ENCODE data around the gene NUBPL.
"Not testable (repeated sequence)": the region's sequence is repeated elsewhere in the genome, so short reads cannot be mapped to it uniquely, and the experiment has no call there.

NUBPL gene

DNA sequence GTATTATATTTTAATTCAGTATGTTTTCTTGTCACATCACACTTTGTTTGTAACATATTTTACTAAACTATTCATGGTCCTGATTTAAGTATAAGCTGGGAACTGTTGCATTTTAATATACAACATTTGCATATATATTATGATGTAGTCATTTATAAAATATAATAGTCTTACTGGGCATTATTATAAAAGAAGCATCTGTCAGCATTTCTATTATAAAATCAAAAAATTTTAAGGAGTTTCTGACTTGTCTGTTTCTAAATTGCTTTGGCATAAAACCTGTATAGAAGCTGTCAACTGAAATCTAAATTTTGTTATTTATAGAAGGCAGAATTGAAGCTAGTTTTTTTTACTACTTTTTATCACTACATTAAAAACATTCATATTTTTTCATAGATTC lies 166.6 kb downstream of the NUBPL start:
- H3K36me3 ChIP-seq = peaks cover 0 to 16% (median 8%) of the 10 kb centered on the region in 11 experiments; a peak in 11 of 22 replicates
- H3K4me1 ChIP-seq = no peaks in the 10 kb centered on the region
- no peaks in the 10 kb centered on the region for H4K20me1 ChIP-seq
- TF ChIP-seq Cebpa-rat (IDR thresholded peaks at IDR 0.05) = no peak
- no peak overlapping the region for H3K4me2 ChIP-seq
- H3K27ac ChIP-seq = no peak overlapping the region
- no peaks in the 10 kb centered on the region for H3K27me3 ChIP-seq
- no peak overlapping the region for H3K4me3 ChIP-seq
- no peak overlapping the region for H3K9ac ChIP-seq
- H3K9me3 ChIP-seq (replicated peaks in 1 of 11) = peaks cover 15 to 29% (median 23%) of the 10 kb centered on the region in 11 experiments

DNA sequence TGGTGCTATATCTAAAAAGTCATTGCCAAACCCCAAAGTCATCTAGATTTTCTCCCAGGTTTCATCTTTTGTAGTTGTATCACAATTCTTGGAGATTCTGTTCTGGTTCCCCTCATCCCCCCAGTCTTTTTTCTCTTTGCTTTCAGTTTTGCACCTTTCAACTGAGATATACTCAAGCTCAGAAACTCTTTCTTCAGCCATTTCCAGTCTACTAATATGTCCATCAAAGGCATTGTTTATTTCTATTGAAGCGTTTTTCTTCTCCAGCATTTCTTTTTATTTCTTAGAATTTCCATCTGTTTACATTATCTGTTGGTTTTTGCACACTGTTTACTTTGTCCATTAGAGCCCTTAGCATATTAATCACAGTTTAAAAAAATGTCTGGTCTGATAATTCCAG lies 179.5 kb downstream of the NUBPL start:
- Histone ChIP-seq H3K9me3 (replicated peaks in 1 of 11) (peaks cover 5 to 19% (median 5%) of the 10 kb centered on the region in 11 experiments), H3K4me2 (no peak overlapping the region), H3K36me3 (0 out of 22 replicates have a peak, but pooled peaks cover 0 to 2% (median 0%) of the 10 kb centered on the region in 11 experiments), H3K9ac (no peak overlapping the region), H3K4me3 (no peak overlapping the region), H3K27me3 (no peaks in the 10 kb centered on the region), H3K4me1 (peaks cover 0 to 15% (median 0%) of the 10 kb centered on the region in 10 experiments; a peak in 2 of 20 replicates), H4K20me1 (no peaks in the 10 kb centered on the region), H3K27ac (no peak overlapping the region)
- TF ChIP-seq Cebpa-rat (IDR thresholded peaks at IDR 0.05) = no peak

DNA sequence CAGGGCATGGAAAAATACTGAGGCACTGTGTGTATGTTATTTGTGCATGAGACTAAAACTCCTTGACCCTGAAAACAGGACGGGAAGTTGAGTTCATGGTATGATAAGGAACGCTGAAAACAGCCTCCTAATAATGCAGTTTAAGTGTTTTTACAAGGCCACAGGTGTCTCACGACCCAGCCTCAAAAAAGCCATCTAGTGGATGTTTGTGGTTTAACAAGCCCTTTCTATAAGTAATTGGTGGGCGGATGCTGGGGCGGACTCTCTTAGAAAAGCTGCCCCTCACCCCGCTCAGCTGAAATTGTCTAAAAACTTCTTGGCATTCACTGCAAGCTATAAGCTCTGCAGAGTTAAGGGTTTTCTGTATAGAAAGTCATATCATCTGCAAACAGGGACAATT lies 184.5 kb downstream of the NUBPL start:
- Histone ChIP-seq H3K4me3 (no peak overlapping the region), H3K4me1 (peaks cover 0 to 15% (median 0%) of the 10 kb centered on the region in 10 experiments; a peak in 2 of 20 replicates), H3K27me3 (no peaks in the 10 kb centered on the region), H4K20me1 (no peaks in the 10 kb centered on the region), H3K9ac (no peak overlapping the region), H3K36me3 (peaks cover 0 to 5% (median 0%) of the 10 kb centered on the region in 11 experiments; a peak in 3 of 22 replicates), H3K27ac (no peak overlapping the region), H3K4me2 (no peak overlapping the region), H3K9me3 (replicated peaks in 1 of 11) (peaks cover 44 to 56% (median 48%) of the 10 kb centered on the region in 11 experiments)
- TF ChIP-seq Cebpa-rat (IDR thresholded peaks at IDR 0.05) = no peak

DNA sequence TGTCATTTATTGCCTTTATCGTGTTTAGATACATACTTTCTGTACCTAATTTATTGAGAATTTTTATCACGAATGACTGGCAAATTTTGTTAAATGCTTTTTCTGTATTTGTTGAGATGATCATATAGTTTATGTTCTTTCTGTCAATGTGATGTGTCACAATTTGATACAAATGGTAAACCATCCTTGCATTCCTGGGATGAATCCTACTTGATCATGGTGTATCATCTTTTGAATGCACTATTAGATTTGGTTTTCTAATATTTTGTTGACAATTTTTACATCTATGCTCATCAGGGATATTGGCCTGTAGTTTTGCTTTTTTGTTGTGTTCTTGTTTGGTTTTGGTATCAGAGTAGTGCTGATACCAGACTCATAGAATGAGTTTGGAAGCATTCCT lies 185.1 kb downstream of the NUBPL start:
- H3K4me1 ChIP-seq = peaks cover 0 to 10% (median 0%) of the 10 kb centered on the region in 10 experiments; a peak in 2 of 20 replicates
- H3K9me3 ChIP-seq (replicated peaks in 1 of 11) = peaks cover 45 to 61% (median 53%) of the 10 kb centered on the region in 11 experiments

DNA sequence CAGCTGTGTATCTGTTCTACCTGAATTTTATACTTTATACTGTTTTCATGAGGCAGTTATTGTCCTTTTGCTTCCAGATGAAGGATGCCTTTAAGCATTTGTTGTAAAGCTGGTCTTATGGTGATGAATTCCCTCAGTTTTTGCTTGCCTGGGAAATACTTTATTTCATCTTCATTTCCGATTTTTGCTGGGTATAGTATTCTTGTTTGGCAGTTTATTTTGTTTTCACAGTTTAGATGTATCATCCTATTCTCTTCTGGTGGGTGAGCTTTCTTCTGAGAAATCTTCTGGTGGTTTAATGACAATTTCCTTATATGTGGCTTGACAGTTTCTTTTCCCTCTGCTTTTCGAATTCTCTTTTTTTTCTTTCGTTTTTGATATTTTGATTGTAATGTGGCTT lies 188.1 kb downstream of the NUBPL start:
- peaks cover 52 to 84% (median 57%) of the 10 kb centered on the region in 11 experiments for H3K9me3 ChIP-seq (replicated peaks in 1 of 11)
- H4K20me1 ChIP-seq = no peaks in the 10 kb centered on the region
- TF ChIP-seq Cebpa-rat (IDR thresholded peaks at IDR 0.05) = no peak
- peaks cover 0 to 5% (median 0%) of the 10 kb centered on the region in 11 experiments; a peak in 3 of 22 replicates for H3K36me3 ChIP-seq
- no peak overlapping the region for H3K4me3 ChIP-seq
- H3K9ac ChIP-seq = no peak overlapping the region
- H3K27me3 ChIP-seq = no peaks in the 10 kb centered on the region
- H3K4me2 ChIP-seq = no peak overlapping the region
- no peak overlapping the region for H3K27ac ChIP-seq
- peaks cover 0 to 8% (median 0%) of the 10 kb centered on the region in 10 experiments; a peak in 1 of 20 replicates for H3K4me1 ChIP-seq

More for the DNA sequence above, 185.1 kb downstream of the NUBPL start:
- no peak overlapping the region for H3K4me3 ChIP-seq
- H3K27ac ChIP-seq = no peak overlapping the region
- no peak overlapping the region for H3K9ac ChIP-seq
- H3K36me3 ChIP-seq = peaks cover 0 to 5% (median 0%) of the 10 kb centered on the region in 11 experiments; a peak in 3 of 22 replicates
- H4K20me1 ChIP-seq = no peaks in the 10 kb centered on the region
- TF ChIP-seq Cebpa-rat (IDR thresholded peaks at IDR 0.05) = no peak
- no peak overlapping the region for H3K4me2 ChIP-seq
- no peaks in the 10 kb centered on the region for H3K27me3 ChIP-seq

DNA sequence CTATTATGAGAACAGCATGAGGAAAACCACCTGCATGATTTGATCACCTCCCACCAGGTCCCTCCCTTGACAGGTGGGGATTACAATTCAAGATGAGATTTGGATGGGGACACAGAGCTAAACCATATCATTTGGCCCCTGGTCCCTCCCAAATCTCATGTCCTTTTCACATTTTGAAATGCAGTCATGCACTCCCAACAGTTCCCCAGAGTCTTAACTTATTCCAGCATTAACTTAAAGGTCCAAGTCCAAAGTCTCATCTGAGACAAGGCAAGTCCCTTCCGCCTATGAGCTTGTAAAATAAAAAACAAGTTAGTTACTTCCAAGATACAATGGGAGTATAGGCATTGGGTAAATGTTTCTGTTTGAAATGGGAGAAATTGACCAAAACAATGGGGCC lies 189.8 kb downstream of the NUBPL start:
- H3K4me2 ChIP-seq, H3K9ac ChIP-seq, H3K36me3 ChIP-seq, H3K4me3 ChIP-seq, H4K20me1 ChIP-seq, H3K27ac ChIP-seq, H3K27me3 ChIP-seq, H3K4me1 ChIP-seq: not testable (repeated sequence)
- H3K9me3 ChIP-seq (replicated peaks in 1 of 11) = peaks cover 43 to 75% (median 48%) of the 10 kb centered on the region in 11 experiments

DNA sequence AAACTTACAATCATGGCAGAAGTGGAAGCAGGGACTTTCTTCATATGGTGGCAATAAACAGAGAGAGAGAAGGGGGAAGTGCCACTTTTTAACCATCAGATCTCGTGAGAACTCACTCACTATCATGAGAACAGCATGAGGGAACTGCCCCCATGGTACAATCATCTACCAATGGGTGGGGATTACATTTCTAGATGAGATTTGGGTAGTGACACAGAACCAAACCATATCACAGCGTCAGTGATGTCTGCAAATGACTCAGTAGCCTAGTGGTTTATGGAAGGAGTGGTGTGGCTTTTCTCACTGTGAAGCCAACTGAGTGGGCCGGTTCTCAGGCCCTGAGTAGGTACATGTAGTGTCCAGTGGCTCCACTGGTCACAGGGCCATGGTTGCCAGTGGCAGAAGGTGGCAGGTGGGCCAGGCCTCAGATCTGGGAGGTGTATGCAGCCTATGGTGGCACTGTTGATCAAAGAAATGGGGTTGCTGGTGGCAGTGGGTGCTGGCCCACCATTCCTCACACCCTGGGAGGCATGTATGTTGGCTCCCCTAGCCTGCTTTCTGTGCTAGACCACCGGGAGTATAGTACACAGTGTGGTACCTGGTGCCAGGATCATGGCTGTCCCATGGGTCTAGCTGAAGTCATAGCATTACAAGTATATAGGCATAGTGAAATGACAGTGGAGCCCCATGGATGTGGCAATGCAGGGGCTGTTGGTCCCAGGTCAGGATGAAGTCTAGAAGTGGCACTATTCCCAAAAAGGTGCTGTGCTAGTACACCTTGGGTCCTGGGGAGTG lies 191.9 kb downstream of the NUBPL start:
- no peak overlapping the region for H3K4me3 ChIP-seq
- TF ChIP-seq Cebpa-rat (IDR thresholded peaks at IDR 0.05) = no peak
- H3K4me1 ChIP-seq = peaks cover 0 to 8% (median 0%) of the 10 kb centered on the region in 10 experiments; a peak in 1 of 20 replicates
- H3K9me3 ChIP-seq (replicated peaks in 1 of 11) = peaks cover 29 to 63% (median 34%) of the 10 kb centered on the region in 11 experiments
- no peak overlapping the region for H3K4me2 ChIP-seq
- H3K36me3 ChIP-seq = peaks cover 0 to 4% (median 0%) of the 10 kb centered on the region in 11 experiments; a peak in 1 of 22 replicates
- no peak overlapping the region for H3K9ac ChIP-seq
- no peaks in the 10 kb centered on the region for H3K27me3 ChIP-seq
- H3K27ac ChIP-seq = no peak overlapping the region
- H4K20me1 ChIP-seq = no peaks in the 10 kb centered on the region

DNA sequence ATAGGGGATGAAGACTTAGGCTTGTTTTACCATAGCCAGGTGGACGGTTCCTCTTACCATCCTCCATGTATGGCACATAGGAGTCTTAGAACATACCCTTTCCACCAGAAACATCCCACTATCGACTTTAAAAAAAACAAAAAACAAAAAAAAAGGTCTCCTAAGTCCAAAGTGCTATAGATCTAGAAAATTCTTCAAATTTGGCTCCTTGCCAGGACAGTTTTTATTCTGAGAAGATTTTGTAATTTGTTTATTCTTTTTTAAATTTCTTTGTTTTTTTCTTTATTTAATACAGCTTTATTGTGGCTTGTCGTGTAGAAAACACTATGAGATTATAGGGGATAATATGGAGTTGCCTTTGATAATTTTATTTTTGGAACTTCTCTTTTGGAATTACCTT lies 197.7 kb downstream of the NUBPL start:
- Histone ChIP-seq H3K36me3 (no peaks in the 10 kb centered on the region), H3K9me3 (replicated peaks in 1 of 11) (peaks cover 0 to 7% (median 0%) of the 10 kb centered on the region in 11 experiments; a peak in 1 of 22 replicates)
- no peak for TF ChIP-seq Cebpa-rat (IDR thresholded peaks at IDR 0.05)

DNA sequence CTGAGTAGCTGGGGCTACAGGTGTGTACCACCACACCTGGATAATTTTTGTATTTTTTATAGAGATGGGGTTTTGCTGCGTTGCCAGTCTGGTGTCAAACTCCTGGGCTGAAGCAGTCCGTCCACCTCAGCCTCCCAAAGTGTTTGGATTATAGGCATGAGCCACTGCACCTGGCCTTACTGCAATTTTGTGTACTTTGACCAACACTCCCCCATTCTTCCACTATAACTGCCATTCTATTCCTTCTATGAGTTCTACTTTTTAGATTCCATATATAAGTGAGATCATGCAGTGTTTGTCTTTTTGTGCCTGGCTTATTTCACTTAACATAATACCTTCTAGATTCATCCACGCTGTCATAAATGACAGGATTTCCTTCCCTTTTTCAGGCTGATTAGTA lies 199.1 kb downstream of the NUBPL start:
- Histone ChIP-seq H3K4me2 (no peak overlapping the region), H3K27ac (no peak overlapping the region), H3K36me3 (no peaks in the 10 kb centered on the region), H3K27me3 (no peaks in the 10 kb centered on the region), H3K9me3 (replicated peaks in 1 of 11) (0 out of 22 replicates have a peak, but pooled peaks cover 0 to 7% (median 0%) of the 10 kb centered on the region in 11 experiments), H3K4me3 (no peak overlapping the region), H4K20me1 (no peaks in the 10 kb centered on the region), H3K9ac (no peak overlapping the region), H3K4me1 (peaks cover 0 to 19% (median 0%) of the 10 kb centered on the region in 10 experiments; a peak in 6 of 20 replicates)
- no peak for TF ChIP-seq Cebpa-rat (IDR thresholded peaks at IDR 0.05)

More for the DNA sequence above, 197.7 kb downstream of the NUBPL start:
- Histone ChIP-seq H3K27ac (no peak overlapping the region), H3K4me2 (no peak overlapping the region), H4K20me1 (no peaks in the 10 kb centered on the region), H3K4me3 (no peak overlapping the region), H3K4me1 (peaks cover 0 to 19% (median 0%) of the 10 kb centered on the region in 10 experiments; a peak in 6 of 20 replicates), H3K9ac (no peak overlapping the region), H3K27me3 (no peaks in the 10 kb centered on the region)

Measured in BLaER1 treated with 17β-estradiol and CSF1 and Interleukin-3, amounts not matched to agents 10 nM and 100 nM (cell line).